HCT116 (cell line): ENCODE data around the gene ZSWIM7. TPM values are rescaled to one million over a fixed set of nuclear protein-coding genes. Genes with fewer than 3 reads are reported as not detected.
A peak's percentile ranks its signal among the peaks of the same experiment; 100 is the strongest.

ENCODE experiments used
- ATAC-seq: fragments of 200-7000 bp; cut with Tn5 transposase; 2 replicates; pipeline ENCODE4 v1.9.1; 2020; ENCODE audit warnings: mild to moderate bottlenecking, moderate library complexity
- BruUV-seq: library from RNA; stranded (reverse); fragments of 400-500 nt; replicated peaks from 2 replicates; lab custom pipeline; 2021; lab: Mats Ljungman, UMichigan
- CTCF ChIA-PET: fragments of 300-600 bp; sonication (Branson Sonifier 250); formaldehyde crosslinking; loops from one replicate; lab custom pipeline; 2021; ENCODE audit warnings: antibody characterized with exemption; lab: Charles Lee
- POLR2A ChIA-PET: fragments of 300-600, 350-600 bp; sonication (Branson Sonifier 250); formaldehyde crosslinking; loops from one replicate; lab custom pipeline; 2021; ENCODE audit warnings: antibody characterized with exemption; lab: Charles Lee
- RAD21 ChIA-PET, 2 experiments: fragments of 300-600 bp; sonication (Branson Sonifier 250); formaldehyde crosslinking; loops; one replicate each; lab custom pipeline; 2023; ENCODE audit warnings: low total read pairs in 2 of 2; ENCODE audit not compliant: uncharacterized antibody in 2 of 2, unreplicated experiment in 2 of 2, low non-redundant PET in 1 of 2; lab: Charles Lee
- DNase-seq: peaks from one replicate; pipeline ENCODE4 v3.0.0-alpha.2; 2010; ENCODE audit warnings: low read depth, low spot score
- H2AFZ ChIP-seq: fragments of 200-600 bp; shearing (Covaris generic), sonication (generic); 2 replicates; pipeline ENCODE4 v1.6.1; 2017; ENCODE audit warnings: low read depth, mixed run types, mixed read lengths, antibody characterized with exemption, low read length; ENCODE audit not compliant: poor library complexity, severe bottlenecking
- H3K27ac ChIP-seq: 2 replicates; pipeline ENCODE4 v1.5.1; 2012; ENCODE audit warnings: low read depth, low read length
- H3K27me3 ChIP-seq: fragments of 200-600 bp; sonication (generic); 2 replicates; pipeline ENCODE4 v1.6.1; 2016; ENCODE audit warnings: mixed run types, low read length, mixed read lengths; ENCODE audit not compliant: insufficient read depth
- H3K36me3 ChIP-seq, 2 experiments: fragments of 200-500 bp in 1 of 2; fragments of 200-600 bp in 1 of 2; sonication (Bioruptor generic) in 1 of 2; sonication (generic) in 1 of 2; 2 replicates each; pipeline versions ENCODE4 v1.5.1 to v1.6.1; 2014 to 2016; ENCODE audit warnings: low read length in 2 of 2, inconsistent platforms in 1 of 2, mixed read lengths in 1 of 2, mixed run types in 1 of 2; ENCODE audit not compliant: insufficient read depth in 2 of 2, control insufficient read depth in 1 of 2
- H3K4me1 ChIP-seq, 2 experiments: fragments of 200-600 bp in 1 of 2; sonication (generic) in 1 of 2; 2 replicates each; pipeline versions ENCODE4 v1.5.1 to v1.6.1; 2012 to 2017; ENCODE audit warnings: low read length in 2 of 2, inconsistent platforms in 1 of 2, mild to moderate bottlenecking in 1 of 2, mixed read lengths in 1 of 2, mixed run types in 1 of 2, moderate library complexity in 1 of 2; ENCODE audit not compliant: insufficient read depth in 2 of 2, control insufficient read depth in 1 of 2
- H3K4me2 ChIP-seq: fragments of 200-600 bp; sonication (generic); 2 replicates; pipeline ENCODE4 v1.6.1; 2017; ENCODE audit warnings: mixed run types, low read length, mixed read lengths
- H3K4me3 ChIP-seq, 2 experiments: fragments of 200-600 bp in 1 of 2; sonication (generic) in 1 of 2; replicated peaks in 1 of 2; 2 replicates each; pipeline ENCODE4 v1.5.1; 2011 to 2016; ENCODE audit warnings: low read length in 2 of 2, control low read depth in 1 of 2, low read depth in 1 of 2, mild to moderate bottlenecking in 1 of 2, mixed read lengths in 1 of 2, mixed run types in 1 of 2
- H3K79me2 ChIP-seq: fragments of 200-600 bp; sonication (generic); 2 replicates; pipeline ENCODE4 v1.6.1; 2017; ENCODE audit warnings: mild to moderate bottlenecking, mixed run types, low read length, moderate library complexity, mixed read lengths; ENCODE audit not compliant: insufficient read depth
- H3K9ac ChIP-seq: fragments of 200-600 bp; sonication (generic); 2 replicates; pipeline ENCODE4 v1.6.1; 2016; ENCODE audit warnings: low read length, mixed read lengths
- H3K9me2 ChIP-seq: fragments of 200-600 bp; sonication (generic), shearing (Covaris generic); 2 replicates; pipeline ENCODE4 v1.6.1; 2017; ENCODE audit warnings: mixed run types, mild to moderate bottlenecking, moderate library complexity; ENCODE audit not compliant: insufficient read depth
- H3K9me3 ChIP-seq, 2 experiments: fragments of 200-500 bp in 1 of 2; fragments of 200-600 bp in 1 of 2; sonication (Bioruptor generic) in 1 of 2; sonication (generic) in 1 of 2; 2 replicates each; pipeline ENCODE4 v1.6.1; 2014 to 2017; ENCODE audit warnings: low read length in 2 of 2, mixed read lengths in 2 of 2, inconsistent platforms in 1 of 2, low read depth in 1 of 2, mild to moderate bottlenecking in 1 of 2, mixed run types in 1 of 2, moderate library complexity in 1 of 2; ENCODE audit not compliant: control insufficient read depth in 1 of 2, insufficient read depth in 1 of 2
- H4K20me1 ChIP-seq: fragments of 200-600 bp; sonication (generic), shearing (Covaris generic); 2 replicates; pipeline ENCODE4 v1.6.1; 2017; ENCODE audit warnings: mixed run types, mild to moderate bottlenecking, moderate library complexity; ENCODE audit not compliant: insufficient read depth
- EZH2 ChIP-seq: fragments of 200-600 bp; sonication (generic); IDR thresholded peaks from 2 replicates; pipeline ENCODE4 v1.6.1; 2017; ENCODE audit warnings: antibody characterized with exemption, mixed run types
- JUND ChIP-seq: IDR thresholded peaks from 2 replicates; pipeline ENCODE4 v1.6.1; 2012
- RAD21 ChIP-seq: IDR thresholded peaks from 2 replicates; pipeline ENCODE4 v1.6.1; 2012; ENCODE audit warnings: low read depth, mild to moderate bottlenecking
- REST ChIP-seq: IDR thresholded peaks from 2 replicates; pipeline ENCODE4 v1.6.1; 2012; ENCODE audit warnings: low read depth
- SP1 ChIP-seq: IDR thresholded peaks from 2 replicates; pipeline ENCODE4 v1.6.1; 2012; ENCODE audit warnings: low read depth
- SRF ChIP-seq: IDR thresholded peaks from 2 replicates; pipeline ENCODE4 v1.6.1; 2012; ENCODE audit warnings: low read depth
- ZBTB33 ChIP-seq: IDR thresholded peaks from 2 replicates; pipeline ENCODE4 v1.6.1; 2011; ENCODE audit warnings: mild to moderate bottlenecking, low read length, moderate library complexity; ENCODE audit not compliant: insufficient replicate concordance; ENCODE audit errors: extremely low read depth
- intact Hi-C: fragments of 100-400 bp; cut with micrococcal nuclease; formaldehyde crosslinking; loops from 2 replicates; pipeline ENCODE4 v1.10.0; 2022
- total RNA-seq: library from RNA; stranded (reverse); gene quantifications from one replicate; pipeline ENCODE4 v1.2.1, GENCODE V29; 2021; ENCODE audit not compliant: unreplicated experiment

Gene ZSWIM7
- total RNA-seq, 1 experiment from 2014 or later: 33.5 TPM

- TF ChIP-seq SP1: no peak
- TF ChIP-seq REST: no peak
- no peak for TF ChIP-seq RAD21
- no peak for TF ChIP-seq EZH2
- TF ChIP-seq JUND: no peak
- TF ChIP-seq ZBTB33: no peak
- TF ChIP-seq SRF: no peak
- TF ChIP-seq, all 23 proteins: peak for 0
- Histone ChIP-seq H3K9ac (peak overlapping the region; percentile 79), H3K9me2 (no peaks in the 10 kb centered on the region), H3K27ac (peak overlapping the region; percentile 51), H3K79me2 (peaks cover 99% of the 10 kb centered on the region), H3K9me3 (no peaks in the 10 kb centered on the region), H3K27me3 (no peaks in the 10 kb centered on the region), H3K36me3 (peaks cover 0 to 12% of the 10 kb centered on the region in 2 experiments; a peak in 1 of 4 replicates), H4K20me1 (no peaks in the 10 kb centered on the region), H3K4me1 (peaks cover 63 to 92% of the 10 kb centered on the region in 2 experiments), H2AFZ (no peak overlapping the region), H3K4me2 (peak overlapping the region; percentile 80; the same call in 1 of the 2 replicates), H3K4me3 (no peak overlapping the region)
- ChIA-PET RAD21 (interaction anchor here in 1 of 2 experiments (0.5 kb wide), 1 partner anchor 47 kb away, joined by 5 read pairs; no protein-coding TSS in a partner anchor), CTCF (no interaction called here), POLR2A (no interaction called here)
- 0 out of 2 replicates have a peak, but pooled peaks have one; percentile 14 for ATAC-seq
- intact Hi-C loops: no loop called here
- no TSS peak for BruUV-seq
- no peak for DNase-seq
Observed at GRCh38 chr17:15951368-15952047, 48.0 kb downstream of the ZSWIM7 start.
